ENCODE data around the gene ARL8A. TPM values are rescaled to one million over a fixed set of nuclear protein-coding genes. Genes with fewer than 3 reads are reported as not detected.
"Not testable (repeated sequence)": the region's sequence is repeated elsewhere in the genome, so short reads cannot be mapped to it uniquely, and the experiment has no call there.

The ARL8A gene
- total and polyA plus RNA-seq, 9 donors, result 27.4 to 41.9 (median 38.7) TPM

DNA sequence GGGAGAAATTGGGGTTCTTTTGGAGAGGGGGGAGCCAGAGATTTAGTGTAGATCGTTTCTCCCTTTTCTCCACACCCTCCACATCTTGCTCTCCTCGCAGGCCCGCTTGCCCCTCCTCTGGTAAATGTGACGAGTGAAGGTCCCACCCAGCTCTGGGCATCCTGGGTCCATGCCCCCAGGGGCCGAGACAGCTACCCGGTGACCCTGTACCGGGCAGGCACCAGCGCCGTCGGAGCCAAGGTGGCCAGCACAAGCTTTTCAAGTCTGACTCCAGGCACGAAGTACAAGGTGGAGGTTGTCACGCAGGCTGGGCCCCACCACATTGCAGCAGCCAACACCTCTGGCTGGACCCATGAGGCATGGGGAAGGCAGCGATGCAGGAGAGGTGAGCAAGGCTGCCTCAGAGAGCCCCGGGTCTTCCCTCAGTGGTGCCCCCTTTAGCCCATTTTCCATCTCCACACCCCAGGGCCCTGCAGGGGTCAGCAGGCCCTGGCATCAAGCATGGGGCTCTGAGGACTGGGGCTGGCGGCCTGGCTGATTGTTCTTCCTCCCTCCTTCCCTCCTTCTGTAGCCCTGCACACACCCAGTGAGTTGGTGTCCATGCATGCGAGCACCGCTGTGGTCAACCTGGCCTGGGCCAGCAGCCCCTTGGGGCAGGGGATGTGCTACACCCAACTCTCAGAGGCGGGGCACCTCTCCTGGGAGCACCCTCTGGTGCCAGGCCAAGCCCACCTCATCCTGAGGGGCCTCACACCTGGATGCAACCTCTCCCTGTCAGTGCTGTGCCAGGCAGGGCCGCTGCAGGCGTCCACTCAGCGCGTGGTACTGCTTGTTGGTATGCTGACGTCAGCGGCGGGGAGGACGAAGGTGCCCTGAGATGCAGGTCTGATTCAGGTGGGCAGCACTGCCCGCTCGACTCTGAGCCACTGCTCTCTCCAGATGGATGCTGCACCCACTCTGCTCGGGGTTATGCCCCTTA is 32.7 kb upstream of the ARL8A start:
- no peaks in the 10 kb centered on the region for H3K4me1 ChIP-seq (ENCODE audit: control insufficient read depth, insufficient read depth, low read length)
- H3K36me3 ChIP-seq (ENCODE audit: control insufficient read depth, insufficient read depth, low read length), result no peaks in the 10 kb centered on the region
- peaks cover 11% of the 10 kb centered on the region for H3K27me3 ChIP-seq (ENCODE audit: control insufficient read depth, insufficient read depth, low read length)
- H3K27ac ChIP-seq (ENCODE audit: low read length), result no peak overlapping the region
- no peak for DNase-seq
- no peaks in the 10 kb centered on the region for H3K9me3 ChIP-seq (replicated peaks; ENCODE audit: control insufficient read depth, low read depth, low read length)
- 82% methylated on average over 28 of the region's 29 CpGs for WGBS (ENCODE audit: insufficient coverage)
- no peak overlapping the region for H3K4me3 ChIP-seq (ENCODE audit: low read length)

- DNase-seq, result no peak
- Histone ChIP-seq H3K27ac (ENCODE audit: low read length) (no peak overlapping the region), H3K4me1 (ENCODE audit: control insufficient read depth, insufficient read depth, low read length) (no peaks in the 10 kb centered on the region), H3K4me3 (ENCODE audit: low read length) (no peak overlapping the region), H3K9me3 (replicated peaks; ENCODE audit: control insufficient read depth, low read depth, low read length) (no peaks in the 10 kb centered on the region), H3K36me3 (ENCODE audit: control insufficient read depth, insufficient read depth, low read length) (no peaks in the 10 kb centered on the region), H3K27me3 (ENCODE audit: control insufficient read depth, insufficient read depth, low read length) (peaks cover 1% of the 10 kb centered on the region)
- 78% methylated on average over 6 of the region's 7 CpGs for WGBS (ENCODE audit: insufficient coverage)
These were observed 29.5 kb upstream of the ARL8A start for GRCh38 chr1:202173993-202174392.

DNA sequence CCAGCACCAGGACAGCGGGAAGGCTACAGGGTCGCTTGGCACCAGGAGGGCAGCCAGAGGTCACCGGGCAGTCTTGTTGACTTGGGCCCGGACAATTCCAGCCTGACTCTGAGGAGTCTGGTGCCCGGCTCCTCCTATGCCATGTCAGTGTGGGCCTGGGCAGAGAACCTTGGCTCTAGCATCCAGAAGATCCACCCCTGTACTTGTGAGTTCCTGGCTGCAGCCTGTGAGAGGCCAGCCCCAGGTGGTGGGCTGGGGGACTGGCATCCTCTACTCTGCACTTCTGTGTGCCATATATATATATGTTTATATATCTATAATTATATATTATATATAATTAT is 27.4 kb upstream of the ARL8A start:
- Histone ChIP-seq H3K27me3 (ENCODE audit: control insufficient read depth, insufficient read depth, low read length) (no peaks in the 10 kb centered on the region), H3K36me3 (ENCODE audit: control insufficient read depth, insufficient read depth, low read length) (no peaks in the 10 kb centered on the region), H3K9me3 (replicated peaks; ENCODE audit: control insufficient read depth, low read depth, low read length) (no peaks in the 10 kb centered on the region), H3K4me1 (ENCODE audit: control insufficient read depth, insufficient read depth, low read length) (peaks cover 15% of the 10 kb centered on the region), H3K27ac (ENCODE audit: low read length) (no peak overlapping the region), H3K4me3 (ENCODE audit: low read length) (no peak overlapping the region)
- 87% methylated on average over 5 of the region's 5 CpGs for WGBS (ENCODE audit: insufficient coverage)
- no peak for DNase-seq

DNA sequence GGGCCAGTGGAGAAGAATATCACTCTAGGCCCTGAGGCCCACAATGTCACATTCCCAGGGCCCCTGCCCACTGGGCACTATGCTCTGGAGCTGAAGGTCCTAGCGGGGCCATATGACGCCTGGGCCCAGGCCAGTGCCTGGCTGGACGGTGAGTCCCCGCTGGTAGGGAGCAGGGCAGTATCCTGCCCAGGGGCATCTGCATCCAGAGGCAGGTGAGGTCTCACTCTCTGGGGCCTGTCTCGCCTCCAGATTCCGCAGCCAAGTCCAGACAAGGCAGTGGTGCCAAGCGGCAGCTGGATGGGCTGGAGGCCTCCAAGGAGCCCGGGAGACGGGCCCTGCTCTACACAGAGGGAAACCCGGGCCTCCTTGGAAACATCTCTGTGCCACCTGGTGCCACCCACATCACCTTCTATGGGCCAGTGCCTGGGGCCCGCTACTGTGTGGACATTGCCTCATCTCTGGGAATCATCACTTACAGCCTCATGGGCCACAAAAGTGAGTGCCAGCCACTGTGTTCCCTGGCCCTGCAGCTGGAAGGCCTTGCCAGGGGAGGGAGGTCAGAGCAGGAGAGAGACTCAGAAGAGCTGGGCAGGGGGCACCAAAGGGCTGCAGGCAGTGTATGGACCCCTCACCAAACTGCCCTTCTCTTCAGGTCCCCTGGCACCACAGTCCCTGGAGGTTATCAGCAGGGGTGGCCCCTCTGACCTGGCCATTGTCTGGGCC is 26.9 kb upstream of the ARL8A start:
- Histone ChIP-seq H3K4me3 (ENCODE audit: low read length) (no peak overlapping the region), H3K27me3 (ENCODE audit: control insufficient read depth, insufficient read depth, low read length) (peaks cover 1% of the 10 kb centered on the region), H3K9me3 (replicated peaks; ENCODE audit: control insufficient read depth, low read depth, low read length) (no peaks in the 10 kb centered on the region), H3K27ac (ENCODE audit: low read length) (no peak overlapping the region), H3K36me3 (ENCODE audit: control insufficient read depth, insufficient read depth, low read length) (no peaks in the 10 kb centered on the region), H3K4me1 (ENCODE audit: control insufficient read depth, insufficient read depth, low read length) (peaks cover 15% of the 10 kb centered on the region)
- DNase-seq, result no peak
- 86% methylated on average over 10 of the region's 11 CpGs for WGBS (ENCODE audit: insufficient coverage)

DNA sequence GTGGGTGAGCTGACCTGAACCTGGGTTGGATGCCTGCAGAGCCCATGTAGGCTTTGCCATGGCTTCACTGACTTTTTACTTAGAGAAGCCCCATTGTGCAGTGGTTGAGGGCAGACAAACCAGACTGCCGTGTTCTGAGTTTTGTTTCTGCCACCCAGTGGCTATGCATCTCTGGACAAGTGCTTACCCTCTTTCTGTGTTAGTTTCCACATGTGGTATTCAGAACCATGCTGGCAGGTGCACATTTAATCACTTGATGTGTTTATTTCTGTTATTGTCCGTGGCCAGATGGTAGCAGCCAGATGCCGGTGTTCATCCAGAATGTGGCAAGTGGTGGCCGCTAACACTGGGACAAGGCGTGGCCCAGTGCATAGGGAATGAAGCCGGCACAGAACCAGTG is 26.2 kb upstream of the ARL8A start:
- Histone ChIP-seq H3K4me3 (ENCODE audit: low read length) (no peak overlapping the region), H3K27ac (ENCODE audit: low read length) (no peak overlapping the region), H3K36me3 (ENCODE audit: control insufficient read depth, insufficient read depth, low read length) (no peaks in the 10 kb centered on the region), H3K27me3 (ENCODE audit: control insufficient read depth, insufficient read depth, low read length) (peaks cover 2% of the 10 kb centered on the region), H3K9me3 (replicated peaks; ENCODE audit: control insufficient read depth, low read depth, low read length) (no peaks in the 10 kb centered on the region), H3K4me1 (ENCODE audit: control insufficient read depth, insufficient read depth, low read length) (peaks cover 17% of the 10 kb centered on the region)
- 82% methylated on average over 6 of the region's 6 CpGs for WGBS (ENCODE audit: insufficient coverage)
- no peak for DNase-seq

DNA sequence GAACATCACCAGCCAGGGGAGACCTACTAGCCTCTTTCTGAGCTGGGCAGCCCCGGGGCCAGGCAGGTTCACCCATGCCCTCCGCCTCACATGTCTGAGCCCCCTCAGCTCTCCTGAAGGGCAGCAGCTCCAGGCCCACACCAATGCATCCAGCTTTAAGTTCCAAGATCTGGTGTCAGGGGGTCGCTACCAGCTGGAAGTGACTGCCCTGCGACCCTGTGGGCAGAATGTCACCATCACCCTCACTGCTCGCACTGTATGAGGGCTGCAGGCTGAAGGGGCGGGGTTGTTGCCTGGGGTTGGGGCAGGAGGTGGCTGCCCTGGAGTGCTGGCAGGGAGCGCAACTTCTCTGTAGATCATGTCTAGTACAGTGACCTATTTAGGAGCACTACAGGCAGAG is 24.3 kb upstream of the ARL8A start:
- peaks cover 2% of the 10 kb centered on the region for H3K27me3 ChIP-seq (ENCODE audit: control insufficient read depth, insufficient read depth, low read length)
- no peaks in the 10 kb centered on the region for H3K36me3 ChIP-seq (ENCODE audit: control insufficient read depth, insufficient read depth, low read length)
- DNase-seq, result no peak
- no peaks in the 10 kb centered on the region for H3K9me3 ChIP-seq (replicated peaks; ENCODE audit: control insufficient read depth, low read depth, low read length)
- H3K4me3 ChIP-seq (ENCODE audit: low read length), result no peak overlapping the region
- H3K4me1 ChIP-seq (ENCODE audit: control insufficient read depth, insufficient read depth, low read length), result peaks cover 31% of the 10 kb centered on the region
- H3K27ac ChIP-seq (ENCODE audit: low read length), result no peak overlapping the region
- 90% methylated on average over 4 of the region's 7 CpGs for WGBS (ENCODE audit: insufficient coverage)

DNA sequence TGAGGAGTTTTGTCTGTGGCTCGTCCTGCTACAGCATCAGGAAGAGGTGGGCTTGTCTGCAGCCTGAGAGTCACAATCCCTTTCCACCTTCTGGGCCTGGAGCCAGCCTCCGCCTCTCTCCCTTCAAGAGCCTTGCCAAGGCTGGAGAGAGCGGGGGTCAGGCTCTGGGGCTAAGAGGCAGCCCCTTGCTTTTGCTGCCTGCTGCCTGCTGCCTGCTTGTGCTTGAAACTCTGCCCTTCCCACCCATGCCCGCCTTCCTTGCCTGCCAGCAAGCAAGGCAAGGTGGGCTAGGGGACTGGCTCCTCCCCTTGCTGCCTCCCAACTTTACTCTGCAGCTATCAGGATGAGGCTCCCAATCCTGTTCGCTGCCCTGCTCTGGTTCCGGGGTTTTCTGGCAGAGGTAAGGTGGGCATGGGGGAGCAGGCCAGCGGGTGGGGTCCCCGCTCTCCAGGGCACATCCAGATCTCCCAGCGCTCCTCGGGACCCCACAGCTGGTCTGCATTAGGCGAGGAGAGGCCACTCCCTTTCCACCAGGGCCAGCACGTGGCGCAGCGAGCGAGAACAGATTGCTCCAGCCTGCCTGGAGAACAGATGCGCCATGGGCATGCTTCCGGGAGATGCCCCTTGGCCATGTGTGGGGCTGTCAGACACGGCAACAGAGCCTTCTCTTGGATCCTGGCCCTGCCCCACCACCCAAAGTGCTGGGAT is 23.3 kb upstream of the ARL8A start:
- Histone ChIP-seq H3K4me1 (ENCODE audit: control insufficient read depth, insufficient read depth, low read length) (peaks cover 32% of the 10 kb centered on the region), H3K27ac (ENCODE audit: low read length) (no peak overlapping the region), H3K9me3 (replicated peaks; ENCODE audit: control insufficient read depth, low read depth, low read length) (no peaks in the 10 kb centered on the region), H3K4me3 (ENCODE audit: low read length) (no peak overlapping the region), H3K36me3 (ENCODE audit: control insufficient read depth, insufficient read depth, low read length) (no peaks in the 10 kb centered on the region), H3K27me3 (ENCODE audit: control insufficient read depth, insufficient read depth, low read length) (peaks cover 2% of the 10 kb centered on the region)
- DNase-seq, result peak; percentile 79
- 20% methylated on average over 15 of the region's 18 CpGs for WGBS (ENCODE audit: insufficient coverage)

DNA sequence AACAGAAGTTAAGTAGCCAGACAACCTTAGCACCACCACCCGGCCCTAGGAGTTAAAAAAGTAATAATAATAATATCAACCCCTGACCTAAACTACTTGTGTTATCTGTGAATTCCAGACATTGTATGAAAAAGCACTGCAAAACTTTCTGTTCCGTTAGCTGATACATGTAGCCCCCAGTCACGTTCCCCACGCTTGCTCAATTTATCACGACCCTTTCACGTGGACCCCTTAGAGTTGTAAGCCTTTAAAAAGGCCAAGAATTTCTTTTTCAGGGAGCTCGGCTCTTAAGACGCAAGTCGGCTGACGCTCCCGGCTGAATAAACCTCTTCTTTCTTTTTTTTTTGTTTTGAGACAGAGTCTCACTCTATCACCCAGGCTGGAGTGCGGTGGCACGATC is 22.5 kb upstream of the ARL8A start:
- peaks cover 38% of the 10 kb centered on the region for H3K4me1 ChIP-seq (ENCODE audit: control insufficient read depth, insufficient read depth, low read length)
- 63% methylated on average over 10 of the region's 13 CpGs for WGBS (ENCODE audit: insufficient coverage)
- not testable (repeated sequence) for DNase-seq; H3K27me3 ChIP-seq (ENCODE audit: control insufficient read depth, insufficient read depth, low read length); H3K9me3 ChIP-seq (replicated peaks; ENCODE audit: control insufficient read depth, low read depth, low read length); H3K27ac ChIP-seq (ENCODE audit: low read length); H3K4me3 ChIP-seq (ENCODE audit: low read length); H3K36me3 ChIP-seq (ENCODE audit: control insufficient read depth, insufficient read depth, low read length)

GRCh38 chr1:202165942-202166843 is 21.7 kb upstream of the ARL8A start:
- Histone ChIP-seq H3K4me3 (ENCODE audit: low read length) (no peak overlapping the region), H3K36me3 (ENCODE audit: control insufficient read depth, insufficient read depth, low read length) (no peaks in the 10 kb centered on the region), H3K27ac (ENCODE audit: low read length) (no peak overlapping the region), H3K9me3 (replicated peaks; ENCODE audit: control insufficient read depth, low read depth, low read length) (no peaks in the 10 kb centered on the region), H3K4me1 (ENCODE audit: control insufficient read depth, insufficient read depth, low read length) (peaks cover 42% of the 10 kb centered on the region), H3K27me3 (ENCODE audit: control insufficient read depth, insufficient read depth, low read length) (peaks cover 4% of the 10 kb centered on the region)
- WGBS (ENCODE audit: insufficient coverage), result 64% methylated on average over 6 of the region's 9 CpGs
- no peak for DNase-seq
